IMR-90 (cell line): Measurements from ENCODE around the gene NCAPD3. TPM values are rescaled to one million over a fixed set of nuclear protein-coding genes. Genes with fewer than 3 reads are reported as not detected.

Source experiments
- ATAC-seq: fragments of 200-7000 bp; cut with Tn5 transposase; 2 replicates; pipeline ENCODE4 v1.9.1; 2020; ENCODE audit warnings: low read depth, mild to moderate bottlenecking, moderate library complexity
- BruUV-seq: library from RNA; stranded (reverse); fragments of 400-500 nt; replicated peaks from 2 replicates; lab custom pipeline; 2021; lab: Mats Ljungman, UMichigan
- CTCF ChIA-PET: fragments of 300-600 bp; formaldehyde crosslinking; extraction: SDS; loops from one replicate; lab custom pipeline; 2021; ENCODE audit warnings: antibody characterized with exemption; lab: Yijun Ruan, JAX
- POLR2A ChIA-PET: fragments of 300-600 bp; sonication (Branson Sonifier 250); formaldehyde crosslinking; loops from one replicate; lab custom pipeline; 2022; ENCODE audit warnings: antibody characterized with exemption; ENCODE audit not compliant: unreplicated experiment; lab: Charles Lee
- DNase-seq: peaks from one replicate; pipeline ENCODE4 v3.0.0; 2013
- H2AFZ ChIP-seq: replicated peaks from 2 replicates; pipeline ENCODE3; 2013; ENCODE audit warnings: low read length, mild to moderate bottlenecking; ENCODE audit not compliant: poor library complexity
- H2AK5ac ChIP-seq: 2 replicates; pipeline ENCODE4 v1.6.1; 2013; ENCODE audit warnings: low read depth, low read length, inconsistent platforms
- H2AK9ac ChIP-seq: replicated peaks from 2 replicates; pipeline ENCODE3; 2013; ENCODE audit warnings: mild to moderate bottlenecking, low read depth, low read length, moderate library complexity; ENCODE audit not compliant: poor library complexity
- H2BK120ac ChIP-seq: 2 replicates; pipeline ENCODE4 v1.6.1; 2013; ENCODE audit warnings: low read depth, low read length, inconsistent platforms
- H2BK15ac ChIP-seq: 3 replicates; pipeline ENCODE4 v1.6.1; 2013; ENCODE audit warnings: low read depth, low read length, inconsistent platforms
- H2BK20ac ChIP-seq: 2 replicates; pipeline ENCODE4 v1.6.1; 2013; ENCODE audit warnings: low read depth, mild to moderate bottlenecking, inconsistent platforms, low read length, moderate library complexity
- H2BK5ac ChIP-seq: 2 replicates; pipeline ENCODE4 v1.6.1; 2013; ENCODE audit warnings: mild to moderate bottlenecking, low read depth, low read length, inconsistent platforms; ENCODE audit not compliant: poor library complexity, severe bottlenecking
- H3K14ac ChIP-seq: replicated peaks from 2 replicates; pipeline ENCODE4 v1.6.1; 2013; ENCODE audit warnings: low read depth, low read length, inconsistent platforms
- H3K18ac ChIP-seq: 2 replicates; pipeline ENCODE4 v1.6.1; 2013; ENCODE audit warnings: low read depth, low read length, control low read depth
- H3K23ac ChIP-seq: 2 replicates; pipeline ENCODE4 v1.6.1; 2013; ENCODE audit warnings: low read depth, low read length, inconsistent platforms
- H3K27ac ChIP-seq: 2 replicates; pipeline ENCODE4 v1.5.1; 2013; ENCODE audit warnings: mild to moderate bottlenecking, control low read depth, low read length; ENCODE audit not compliant: insufficient read depth
- H3K27me3 ChIP-seq: 2 replicates; pipeline ENCODE4 v1.6.1; 2013; ENCODE audit warnings: low read length; ENCODE audit not compliant: control insufficient read depth, insufficient read depth
- H3K36me3 ChIP-seq: 2 replicates; pipeline ENCODE4 v1.6.1; 2013; ENCODE audit warnings: low read length, mixed read lengths; ENCODE audit not compliant: control insufficient read depth, insufficient read depth
- H3K4ac ChIP-seq: 2 replicates; pipeline ENCODE4 v1.6.1; 2013; ENCODE audit warnings: low read depth, low read length, inconsistent platforms
- H3K4me1 ChIP-seq: 2 replicates; pipeline ENCODE4 v1.6.1; 2013; ENCODE audit warnings: low read length, mixed read lengths; ENCODE audit not compliant: control insufficient read depth, insufficient read depth
- H3K4me2 ChIP-seq: 2 replicates; pipeline ENCODE4 v1.6.1; 2013; ENCODE audit warnings: low read depth, mild to moderate bottlenecking, control low read depth, low read length, moderate library complexity
- H3K4me3 ChIP-seq: 2 replicates; pipeline ENCODE4 v1.5.1; 2013; ENCODE audit warnings: low read depth, mild to moderate bottlenecking, control low read depth, low read length, moderate library complexity; ENCODE audit not compliant: insufficient read depth
- H3K56ac ChIP-seq: 2 replicates; pipeline ENCODE4 v1.6.1; 2013; ENCODE audit warnings: low read length, inconsistent platforms; ENCODE audit not compliant: insufficient read depth; ENCODE audit errors: extremely low read depth
- H3K79me1 ChIP-seq, 2 experiments: 2 replicates each; pipeline ENCODE4 v1.6.1; 2013; ENCODE audit warnings: low read length in 2 of 2, inconsistent platforms in 1 of 2, low read depth in 1 of 2
- H3K9ac ChIP-seq: 2 replicates; pipeline ENCODE4 v1.6.1; 2013; ENCODE audit warnings: low read depth, low read length, control low read depth
- H3K9me1 ChIP-seq: 2 replicates; pipeline ENCODE4 v1.6.1; 2013; ENCODE audit warnings: low read length, inconsistent platforms; ENCODE audit not compliant: insufficient read depth
- H3K9me3 ChIP-seq: 2 replicates; pipeline ENCODE4 v1.6.1; 2013; ENCODE audit warnings: low read length; ENCODE audit not compliant: control insufficient read depth, insufficient read depth
- H4K20me1 ChIP-seq: 2 replicates; pipeline ENCODE4 v1.6.1; 2013; ENCODE audit warnings: low read length, inconsistent platforms; ENCODE audit not compliant: insufficient read depth
- H4K5ac ChIP-seq: 2 replicates; pipeline ENCODE4 v1.6.1; 2013; ENCODE audit warnings: mild to moderate bottlenecking, low read depth, low read length, control low read depth
- H4K8ac ChIP-seq, 2 experiments: 2 replicates each; pipeline ENCODE4 v1.6.1; 2013; ENCODE audit warnings: low read depth in 2 of 2, low read length in 2 of 2, control low read depth in 1 of 2, inconsistent platforms in 1 of 2
- H4K91ac ChIP-seq: 2 replicates; pipeline ENCODE4 v1.6.1; 2013; ENCODE audit warnings: low read depth, low read length, inconsistent platforms; ENCODE audit not compliant: insufficient read depth
- BHLHE40 ChIP-seq: fragments of 150-350 bp; IDR thresholded peaks from 2 replicates; pipeline ENCODE4 v1.6.1; 2016; ENCODE audit warnings: mild to moderate bottlenecking, low read depth, low read length
- CTCF ChIP-seq: conservative IDR thresholded peaks from 2 replicates; pipeline ENCODE4 v1.5.1; 2012; ENCODE audit warnings: mild to moderate bottlenecking, low read depth, low read length, improper control_type of control experiment
- ELK1 ChIP-seq: fragments of 150-350 bp; IDR thresholded peaks from 2 replicates; pipeline ENCODE4 v1.6.1; 2016; ENCODE audit warnings: low read depth, mild to moderate bottlenecking, low read length, moderate library complexity, borderline replicate concordance
- MAZ ChIP-seq: IDR thresholded peaks from 2 replicates; pipeline ENCODE4 v1.6.1; 2012; ENCODE audit warnings: low read depth, mild to moderate bottlenecking, low read length, improper control_type of control experiment, moderate library complexity, borderline replicate concordance
- MXI1 ChIP-seq: IDR thresholded peaks from 2 replicates; pipeline ENCODE4 v1.6.1; 2012; ENCODE audit warnings: low read depth, mild to moderate bottlenecking, low read length, moderate library complexity, borderline replicate concordance
- NFE2L2 ChIP-seq: fragments of 150-350 bp; IDR thresholded peaks from 2 replicates; pipeline ENCODE4 v1.6.1; 2016; ENCODE audit warnings: low read depth, mild to moderate bottlenecking, low read length
- RAD21 ChIP-seq: IDR thresholded peaks from 2 replicates; pipeline ENCODE4 v1.6.1; 2012; ENCODE audit warnings: low read length, improper control_type of control experiment
- SMC3 ChIP-seq: fragments of 150-350 bp; IDR thresholded peaks from 2 replicates; pipeline ENCODE4 v1.6.1; 2016; ENCODE audit warnings: low read depth, mild to moderate bottlenecking, antibody characterized with exemption, low read length, moderate library complexity
- WGBS, 2 experiments: methylation state at CpG; one replicate each; pipeline versions ENCODE4 v1.1.5 to v1.1.7; 2013; ENCODE audit warnings: missing lambda C conversion rate in 2 of 2; ENCODE audit not compliant: insufficient read length in 1 of 2; ENCODE audit errors: extremely low coverage in 2 of 2; 5-methylcytosine and 5-hydroxymethylcytosine counted together
- dilution Hi-C: fragments of 300-500 bp; cut with HindIII; formaldehyde crosslinking; loops from one replicate; pipeline ENCODE4 v1.14.3; 2018; ENCODE audit warnings: low sequenced_read_pairs; ENCODE audit not compliant: unreplicated experiment
- in situ Hi-C: fragments of 300-500 bp; cut with MboI; formaldehyde crosslinking; loops from 3 replicates; pipeline ENCODE4 v1.14.3; 2019; ENCODE audit warnings: low sequenced_read_pairs, inconsistent platforms, mixed read lengths
- intact Hi-C: fragments of 100-400 bp; cut with micrococcal nuclease; formaldehyde crosslinking; loops from 2 replicates; pipeline ENCODE4 v1.10.0; 2022
- polyA plus RNA-seq, 3 experiments: library from polyadenylated mRNA; depleted of rRNA; stranded (reverse); fragments of >200 nt; gene quantifications; 2 replicates each; pipeline ENCODE4 v1.2.3, GENCODE V29; 2012; ENCODE audit warnings: low replicate concordance in 1 of 3
- total RNA-seq: library from RNA; depleted of rRNA; stranded (reverse); fragments of >200 nt; gene quantifications from 2 replicates; pipeline ENCODE4 v1.2.3, GENCODE V29; 2012

NCAPD3 gene
- total and polyA plus RNA-seq, 2 of the 4 experiments (the other 2 are of a cell fraction): 18.0 to 19.2 TPM

GRCh38 chr11:134207538-134208239, 16.1 kb downstream of the NCAPD3 start:
- CTCF ChIA-PET: interaction anchor here (0.8 kb wide), 2 partner anchors 20 to 27 kb away, joined by 3 to 5 read pairs; no protein-coding TSS in a partner anchor
- no peak for ATAC-seq

More at GRCh38 chr11:134207538-134208239, 16.1 kb downstream of the NCAPD3 start:
- Histone ChIP-seq H3K18ac (no peak overlapping the region), H3K14ac (no peak overlapping the region), H2AK5ac (no peak overlapping the region), H2AK9ac (no peak overlapping the region), H3K56ac (no peak overlapping the region), H3K79me1 (peaks cover 8 to 16% of the 10 kb centered on the region in 2 experiments; a peak in 2 of 4 replicates), H3K27ac (no peak overlapping the region), H4K5ac (no peak overlapping the region), H2BK120ac (no peak overlapping the region), H2BK5ac (no peak overlapping the region), H3K9ac (no peak overlapping the region), H2BK20ac (no peak overlapping the region), H4K91ac (no peak overlapping the region), H3K9me3 (no peaks in the 10 kb centered on the region), H3K4ac (no peak overlapping the region), H4K20me1 (no peaks in the 10 kb centered on the region), H3K4me1 (no peaks in the 10 kb centered on the region), H3K36me3 (peaks cover 17% of the 10 kb centered on the region), H3K27me3 (no peaks in the 10 kb centered on the region), H3K9me1 (no peaks in the 10 kb centered on the region), H3K4me3 (no peak overlapping the region), H3K23ac (no peak overlapping the region), H2BK15ac (no peak overlapping the region), H4K8ac (no peak overlapping the region), H3K4me2 (no peak overlapping the region), H2AFZ (no peak overlapping the region)
- in situ Hi-C loops: no loop called here
- intact Hi-C loops: loop anchor here (1.0 kb wide), 1 partner anchor 46 kb away; the partner anchor contains the start of genes ACAD8 and THYN1
- POLR2A ChIA-PET: no interaction called here
- BruUV-seq: no TSS peak
- no peak for TF ChIP-seq NFE2L2
- no peak for TF ChIP-seq MAZ
- TF ChIP-seq ELK1: no peak
- 0 out of 2 replicates have a peak, but pooled peaks have one; percentile 12 for TF ChIP-seq SMC3
- TF ChIP-seq MXI1: no peak
- TF ChIP-seq BHLHE40: no peak
- TF ChIP-seq CTCF: peak; percentile 35
- TF ChIP-seq RAD21: peak; percentile 27
- DNase-seq: no peak
- dilution Hi-C loops: no loop called here
- WGBS, 2 experiments: no CpG with 5 or more reads among the region's 16 CpGs
